Kidney capillary endothelial cell (primary cell): ENCODE data around the gene WSCD1.

Experiments used
- DNase-seq: peaks from one replicate; pipeline ENCODE4 v3.0.0-alpha.2; 2018; ENCODE audit warnings: low spot score

Gene WSCD1

DNA sequence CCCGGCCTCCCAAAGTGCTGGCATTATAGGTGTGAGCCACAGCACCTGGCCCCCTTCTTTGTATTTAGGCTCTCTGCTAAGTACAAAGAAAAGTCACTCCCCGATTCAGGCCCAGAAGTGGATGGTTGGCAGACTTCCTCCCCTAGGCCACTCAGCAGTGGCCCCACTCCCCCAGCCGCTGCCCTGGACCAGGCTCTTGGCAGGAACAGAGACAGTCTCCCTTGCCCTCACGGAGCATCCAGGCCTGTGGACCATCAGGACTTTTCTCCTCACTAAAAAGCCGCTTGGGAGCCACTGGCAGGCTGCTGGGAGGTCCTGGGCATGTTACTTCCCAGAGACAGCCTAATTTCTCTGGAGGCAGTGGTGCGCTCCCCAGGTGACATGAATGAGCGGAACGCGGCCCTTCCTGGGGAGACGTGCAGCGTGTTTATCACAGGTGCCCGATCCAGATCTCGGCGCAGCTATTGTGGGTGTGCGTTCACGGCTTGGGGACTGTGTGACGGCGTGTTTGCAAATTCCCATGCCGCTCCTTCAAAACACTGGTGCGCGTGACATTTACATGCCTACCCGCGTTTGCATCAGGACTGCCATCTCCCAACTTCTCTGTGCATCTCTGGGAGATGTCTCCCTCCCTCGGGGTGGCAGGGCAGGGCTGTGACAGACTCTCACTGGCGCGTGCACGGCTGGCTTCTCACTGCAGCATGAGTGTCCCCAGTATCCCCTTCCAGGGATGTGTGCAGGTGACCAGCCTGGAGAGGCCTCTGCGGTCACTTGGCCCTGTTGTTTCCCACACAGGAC lies 16.6 kb downstream of the WSCD1 start:
- no peak for DNase-seq

DNA sequence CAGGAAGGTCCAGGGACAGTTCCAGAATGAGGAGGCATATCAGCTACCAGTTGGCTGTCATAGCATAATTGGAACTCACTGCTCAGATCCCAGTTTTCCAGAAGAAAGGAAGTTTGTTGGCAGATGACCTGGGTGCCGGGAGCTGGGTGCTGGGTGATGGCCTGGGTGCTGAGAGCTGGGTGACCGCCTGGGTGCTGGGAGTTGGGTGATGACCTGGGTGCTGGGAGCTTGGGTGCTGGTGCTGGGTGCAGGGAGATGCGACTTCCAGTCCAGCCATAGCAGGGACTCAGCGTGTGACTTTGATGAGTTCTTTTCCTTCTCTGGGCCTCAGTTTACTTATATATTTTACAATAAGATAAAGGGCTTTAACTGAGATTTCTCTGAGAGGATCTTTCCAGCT lies 18.0 kb downstream of the WSCD1 start:
- no peak for DNase-seq

DNA sequence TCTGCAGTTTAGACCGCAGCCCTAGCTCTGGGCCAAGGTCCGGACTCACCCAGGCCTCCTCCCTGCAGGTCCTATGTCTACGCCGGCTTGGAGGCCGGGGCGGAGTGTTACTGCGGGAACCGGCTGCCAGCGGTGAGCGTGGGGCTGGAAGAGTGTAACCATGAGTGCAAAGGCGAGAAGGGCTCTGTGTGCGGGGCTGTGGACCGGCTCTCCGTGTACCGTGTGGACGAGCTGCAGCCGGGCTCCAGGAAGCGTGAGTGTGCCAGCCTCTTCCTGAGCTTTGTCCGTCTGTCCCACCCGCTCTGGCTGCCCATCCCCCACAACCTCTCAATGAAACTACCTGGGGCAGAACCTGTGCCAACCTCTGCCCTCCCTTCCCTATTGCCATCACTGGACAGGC lies 20.1 kb downstream of the WSCD1 start:
- no peak for DNase-seq

DNA sequence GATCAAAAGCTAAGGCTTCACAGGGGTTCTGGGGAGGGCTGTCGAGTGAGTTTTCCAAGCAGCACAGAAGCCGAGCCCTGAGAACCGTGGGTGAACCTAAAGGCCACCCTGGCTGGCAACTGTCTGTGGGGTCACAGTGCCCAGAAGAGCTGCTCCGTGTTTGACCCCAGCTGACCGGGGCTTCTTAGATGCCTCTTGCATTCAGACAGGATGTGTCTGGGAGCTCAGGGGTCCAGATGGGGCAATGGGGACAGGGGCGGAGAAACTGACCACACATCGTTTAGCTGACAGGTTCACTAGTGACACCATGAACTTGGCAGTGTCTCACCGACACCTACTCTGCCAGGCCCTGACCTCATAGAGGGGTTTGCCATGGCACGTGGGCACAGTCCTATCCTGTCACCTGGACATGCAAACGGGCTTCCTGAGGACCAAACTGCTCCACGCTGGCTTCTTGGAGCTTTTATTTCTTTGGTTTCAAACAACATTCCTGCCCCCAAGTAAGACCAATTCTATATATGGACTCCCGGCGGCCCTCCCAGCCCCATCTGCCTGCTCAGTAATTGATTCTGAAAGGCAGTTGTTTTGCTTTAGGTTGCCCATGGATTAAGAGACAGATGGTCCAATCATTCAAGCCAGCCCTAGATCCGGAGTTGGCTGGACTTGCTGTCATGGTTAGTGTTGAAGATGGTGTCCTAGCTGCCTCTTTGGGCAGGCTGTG lies 22.2 kb downstream of the WSCD1 start:
- DNase-seq, result no peak

DNA sequence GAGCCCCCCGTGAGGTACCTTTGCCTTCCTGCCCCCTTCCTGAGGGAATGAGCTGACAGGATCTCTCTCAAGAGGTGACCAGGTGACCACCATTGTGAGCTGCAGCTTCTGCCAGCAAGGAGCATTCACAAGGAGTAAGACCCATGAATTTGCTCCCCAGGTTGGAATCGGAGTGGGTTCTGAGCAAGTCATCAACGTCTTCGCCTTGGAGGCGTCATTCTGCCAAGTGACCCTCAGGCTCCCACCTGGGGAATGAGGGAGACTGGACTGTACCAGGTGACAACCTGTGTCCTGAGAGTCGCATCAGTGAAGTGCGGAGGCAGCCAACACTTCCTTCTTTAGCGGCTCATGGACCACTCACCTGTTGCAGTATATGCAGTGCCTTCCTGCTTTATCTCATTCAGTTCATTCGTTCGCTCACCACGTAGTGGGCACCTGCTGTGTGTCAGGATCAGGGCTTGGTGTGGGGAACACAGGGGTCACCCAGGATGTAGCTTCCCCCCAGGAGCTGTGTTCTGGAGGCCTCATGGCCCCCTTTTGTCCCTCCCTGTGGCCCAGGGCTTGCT lies 22.8 kb downstream of the WSCD1 start:
- DNase-seq, result no peak

DNA sequence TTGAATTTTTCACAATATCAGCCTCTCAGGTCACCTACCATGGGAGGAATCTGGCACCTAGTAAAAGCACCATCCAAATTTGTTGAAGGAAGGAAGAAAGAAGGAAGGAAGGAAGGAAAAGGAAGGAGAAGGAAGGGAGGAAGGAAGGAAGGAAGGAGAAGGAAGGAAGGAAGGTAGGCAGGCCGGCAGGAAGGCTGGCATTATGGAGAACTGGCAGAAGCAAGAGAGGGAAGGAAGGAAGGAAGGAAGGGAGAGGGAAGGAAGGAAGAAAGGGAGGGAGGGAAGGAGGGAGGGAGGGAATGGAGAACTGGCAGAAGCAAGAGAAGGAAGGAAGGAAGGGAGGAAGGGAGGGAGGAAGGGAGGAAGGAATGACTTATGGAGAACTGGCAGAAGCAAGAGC lies 24.3 kb downstream of the WSCD1 start:
- no peak for DNase-seq

DNA sequence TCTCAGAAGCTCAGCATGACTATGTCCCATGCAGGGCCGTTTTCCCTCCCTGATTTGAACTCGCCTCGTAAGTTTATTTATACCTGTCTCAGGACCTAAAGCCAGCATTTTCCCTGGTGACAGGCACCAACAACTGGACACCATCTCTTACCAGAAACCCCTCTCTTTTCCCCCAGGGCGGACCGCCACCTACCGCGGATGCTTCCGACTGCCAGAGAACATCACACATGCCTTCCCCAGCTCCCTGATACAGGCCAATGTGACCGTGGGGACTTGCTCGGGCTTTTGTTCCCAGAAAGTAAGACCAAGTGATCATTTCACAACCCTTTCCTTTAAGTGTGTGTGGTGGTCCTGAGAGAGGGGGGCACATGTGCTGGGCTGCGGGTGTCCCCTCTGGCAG lies 24.7 kb downstream of the WSCD1 start:
- no peak for DNase-seq

DNA sequence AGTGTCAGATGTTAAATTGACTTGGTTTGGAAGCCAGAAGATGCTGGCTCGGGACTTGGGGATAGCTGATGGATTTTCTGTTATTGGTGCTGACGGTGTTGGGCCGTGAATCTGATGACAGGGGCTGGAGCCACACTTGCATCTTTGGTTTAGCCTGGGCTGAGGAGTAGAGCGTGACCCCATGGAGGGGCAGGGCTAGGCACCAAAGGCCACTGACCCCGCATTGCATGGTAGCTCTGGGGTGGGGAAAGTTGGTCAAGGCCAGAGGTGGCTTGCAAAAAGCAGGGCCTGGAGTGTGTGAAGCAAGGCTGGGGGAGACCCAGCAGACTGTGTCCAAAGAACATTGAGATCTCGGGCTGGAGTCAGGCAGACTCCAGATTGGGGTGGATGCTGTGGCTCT lies 25.3 kb downstream of the WSCD1 start:
- DNase-seq, result no peak

DNA sequence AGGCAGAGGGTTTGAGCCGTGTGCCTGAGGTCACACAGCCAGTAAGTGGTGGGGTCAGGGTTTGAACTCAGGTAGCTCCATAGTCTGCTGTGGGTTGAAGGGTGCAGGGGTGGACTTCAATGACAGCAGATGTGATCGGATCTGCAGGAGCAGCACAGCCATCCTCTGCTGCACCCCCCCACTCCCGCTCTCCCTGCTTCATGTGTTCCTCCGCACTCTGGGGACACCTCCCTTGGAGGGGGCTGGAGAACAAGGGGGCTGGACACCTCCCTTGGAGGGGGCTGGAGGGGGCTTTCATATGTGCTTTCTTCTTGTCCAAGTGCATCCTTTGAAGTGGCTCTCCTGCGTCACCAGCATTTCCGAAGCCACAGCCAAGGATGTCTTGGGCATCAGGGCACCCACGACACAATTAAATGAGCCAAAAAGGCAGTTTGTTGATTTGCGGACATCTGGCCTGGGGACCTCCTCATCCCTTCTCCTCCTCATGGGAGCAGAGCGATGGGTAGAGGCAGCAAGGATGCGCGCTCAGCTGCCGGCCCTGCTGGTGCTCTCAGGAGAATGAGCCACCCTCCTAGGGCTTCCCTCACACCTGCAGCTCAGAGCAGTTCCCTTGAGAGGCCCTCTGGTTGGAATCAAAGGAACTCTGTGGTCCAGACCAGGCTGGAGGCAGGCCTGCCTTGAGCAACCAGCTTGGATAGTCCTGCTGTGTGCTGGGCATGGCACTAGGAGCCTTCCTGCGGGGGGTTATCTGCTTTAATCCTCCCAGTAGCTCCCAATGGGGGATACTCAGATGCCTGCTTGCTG lies 26.2 kb downstream of the WSCD1 start:
- no peak for DNase-seq

DNA sequence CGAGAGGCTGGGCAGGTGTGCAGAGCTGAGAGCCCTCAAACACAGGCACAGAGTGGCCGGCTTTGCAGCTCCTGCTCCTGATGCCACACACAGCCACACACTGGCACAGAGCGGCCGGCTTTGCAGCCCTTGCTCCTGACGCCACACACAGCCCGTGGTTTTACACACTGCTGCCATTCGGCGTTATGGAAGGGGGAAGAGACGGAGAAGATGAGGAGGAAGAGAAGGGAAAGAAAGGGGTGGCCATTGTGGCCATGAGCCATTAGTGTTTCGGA lies 26.8 kb downstream of the WSCD1 start:
- no peak for DNase-seq

DNA sequence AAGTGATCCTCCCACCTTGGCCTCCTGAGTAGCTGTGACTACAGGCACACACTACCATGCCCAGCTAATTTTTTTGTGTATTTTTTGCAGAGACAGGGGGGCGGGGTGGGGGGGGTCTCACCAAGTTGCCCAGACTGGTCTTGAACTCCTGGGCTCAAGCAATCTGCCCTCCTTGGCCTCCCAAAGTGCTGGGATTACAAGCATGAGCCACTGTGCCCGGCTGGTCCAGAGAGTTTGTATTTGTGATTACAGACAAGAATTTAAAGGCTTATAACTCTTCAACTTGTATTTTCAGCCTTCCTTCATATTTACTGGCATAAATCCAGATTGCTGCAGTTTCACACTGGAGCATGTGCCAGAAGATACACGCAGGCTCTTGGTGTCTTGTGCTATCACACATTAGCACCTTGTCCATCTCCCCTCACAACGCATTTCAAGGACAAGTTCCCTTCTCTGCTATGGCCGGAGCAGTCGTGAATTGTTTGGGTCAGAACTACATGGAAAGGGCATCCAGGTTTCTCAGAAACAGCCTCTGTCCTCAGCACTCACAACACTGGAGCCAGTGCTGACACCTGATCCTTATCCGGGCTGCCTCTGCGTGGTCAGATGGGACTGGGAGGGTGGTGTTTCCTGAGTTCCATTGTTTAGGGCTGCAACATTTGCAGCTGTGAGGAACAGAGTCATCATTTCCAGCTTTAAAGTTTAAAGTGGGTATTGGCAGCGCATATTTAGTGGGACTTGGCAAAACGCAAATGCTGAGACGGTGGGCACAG lies 28.1 kb downstream of the WSCD1 start:
- DNase-seq, result peak; percentile 69

DNA sequence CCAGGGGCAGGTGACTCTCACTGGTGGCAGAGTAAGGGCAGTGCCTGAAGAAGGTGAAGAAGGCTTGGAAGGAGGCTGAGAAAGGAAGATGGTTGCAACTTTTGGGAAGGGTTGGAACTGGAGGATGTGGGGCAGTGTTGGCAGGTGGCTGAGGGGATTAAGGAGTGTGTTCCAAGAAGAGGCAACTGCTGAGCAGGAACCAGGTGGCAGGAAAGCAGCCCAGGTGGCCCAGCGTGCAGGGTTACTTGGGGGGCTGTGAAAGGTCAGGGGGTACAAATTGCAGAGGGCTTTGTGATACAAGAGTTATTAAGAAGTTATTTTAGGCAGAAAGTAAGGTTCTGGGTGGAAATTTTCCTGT lies 28.6 kb downstream of the WSCD1 start:
- no peak for DNase-seq

DNA sequence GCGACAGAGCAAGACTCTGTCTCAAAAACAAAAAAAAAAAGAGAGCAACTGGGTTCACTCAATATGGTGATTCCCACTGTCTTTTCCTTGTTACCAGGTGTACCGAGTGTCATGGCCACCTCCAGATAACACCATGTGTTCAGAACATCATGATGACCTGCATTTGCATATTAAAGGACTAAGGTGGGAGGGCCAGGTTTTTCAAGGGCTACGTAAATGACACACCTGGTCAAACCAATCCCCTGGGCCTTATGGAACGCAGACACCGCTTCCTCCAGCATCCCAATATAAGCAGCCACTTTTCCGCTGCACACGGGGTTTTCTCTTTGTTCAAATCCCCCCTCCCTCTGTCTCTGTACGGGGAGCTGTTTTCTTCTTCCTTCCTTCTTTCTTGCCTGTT lies 29.3 kb downstream of the WSCD1 start:
- no peak for DNase-seq

DNA sequence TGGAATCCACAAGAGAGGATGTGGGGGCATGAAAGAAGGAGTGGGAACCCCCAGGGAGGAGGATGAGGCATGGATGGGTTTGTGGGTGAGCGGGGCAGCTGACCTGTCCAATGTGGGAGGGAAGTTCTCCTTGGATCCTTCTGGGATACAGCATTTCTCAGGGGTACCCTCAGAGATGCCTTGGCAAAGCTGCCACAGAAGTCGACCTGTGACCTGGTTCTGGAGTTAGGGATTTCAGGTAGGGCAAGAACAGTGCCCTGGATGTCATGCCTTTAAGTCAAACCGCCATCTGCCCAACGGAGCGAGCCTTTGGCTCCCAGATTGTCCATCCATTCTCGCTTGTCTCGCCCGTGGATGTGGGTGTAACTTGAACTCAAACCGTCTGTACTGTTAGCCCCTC lies 30.0 kb downstream of the WSCD1 start:
- DNase-seq, result no peak

DNA sequence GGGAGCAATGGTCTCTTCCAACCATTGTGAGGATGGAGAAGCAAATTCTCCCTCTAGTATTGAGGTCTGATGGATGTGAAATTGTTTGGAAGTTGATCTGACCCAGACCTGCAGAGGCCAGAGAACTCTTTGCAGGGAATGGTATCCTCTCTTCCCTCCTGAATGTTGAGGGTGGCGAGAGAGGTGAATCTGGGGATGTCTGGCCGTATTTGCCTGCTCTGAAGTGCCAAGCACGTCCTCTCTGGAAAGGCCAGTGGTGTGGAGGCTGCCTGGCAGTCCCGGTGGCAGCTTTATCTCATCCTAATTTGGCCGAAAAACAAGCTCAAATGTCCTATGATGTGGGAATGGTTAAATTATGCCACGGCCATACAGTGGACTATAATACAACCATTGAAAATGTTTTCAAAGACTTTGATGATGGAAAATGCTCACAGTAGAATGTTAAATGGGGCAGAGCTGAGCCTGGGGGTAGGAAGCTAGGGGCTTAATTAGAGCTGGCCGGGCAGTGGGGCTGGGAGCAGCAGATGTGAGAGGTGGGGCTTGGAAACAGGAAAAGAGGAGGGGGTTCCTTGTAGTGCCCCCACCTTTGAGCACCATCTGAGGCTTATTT lies 30.8 kb downstream of the WSCD1 start:
- no peak for DNase-seq

DNA sequence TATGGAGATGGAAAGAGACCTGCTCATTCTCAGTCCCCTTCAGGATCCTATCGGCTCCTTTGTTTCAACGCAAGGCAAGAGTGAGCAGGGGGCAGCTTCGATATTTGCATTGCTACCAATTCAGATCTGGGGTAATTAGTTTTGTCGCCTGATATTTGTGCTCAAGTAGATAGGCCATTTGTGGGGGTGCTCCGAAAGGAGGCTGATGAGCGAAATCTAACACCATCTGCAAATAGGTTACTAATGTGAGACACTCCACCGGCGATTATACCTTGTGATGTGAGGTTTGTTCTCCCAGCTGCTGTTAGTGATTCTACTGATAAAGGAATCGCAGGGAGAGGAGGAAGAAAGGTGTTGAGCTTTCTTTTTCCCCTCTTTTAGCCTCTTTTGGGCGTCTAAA lies 31.5 kb downstream of the WSCD1 start:
- no peak for DNase-seq

DNA sequence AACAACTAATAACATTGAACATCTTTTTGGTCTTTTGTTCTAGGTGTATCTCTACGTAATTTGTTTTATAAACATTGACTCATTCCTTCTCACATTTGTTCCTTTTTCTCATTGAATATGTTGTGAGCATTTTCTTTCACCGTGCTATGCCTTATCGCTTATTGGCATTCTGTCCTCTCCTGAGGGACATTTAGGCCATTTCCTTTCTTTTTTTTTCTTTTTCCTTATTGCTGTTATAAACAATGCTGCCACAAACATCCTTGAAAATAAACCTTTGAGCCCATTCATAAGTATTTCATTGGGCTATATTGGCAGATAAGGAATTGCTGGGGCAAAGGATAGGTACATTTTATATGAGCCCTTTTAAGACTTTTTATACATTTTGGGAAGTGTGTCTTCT lies 32.4 kb downstream of the WSCD1 start:
- DNase-seq, result no peak

DNA sequence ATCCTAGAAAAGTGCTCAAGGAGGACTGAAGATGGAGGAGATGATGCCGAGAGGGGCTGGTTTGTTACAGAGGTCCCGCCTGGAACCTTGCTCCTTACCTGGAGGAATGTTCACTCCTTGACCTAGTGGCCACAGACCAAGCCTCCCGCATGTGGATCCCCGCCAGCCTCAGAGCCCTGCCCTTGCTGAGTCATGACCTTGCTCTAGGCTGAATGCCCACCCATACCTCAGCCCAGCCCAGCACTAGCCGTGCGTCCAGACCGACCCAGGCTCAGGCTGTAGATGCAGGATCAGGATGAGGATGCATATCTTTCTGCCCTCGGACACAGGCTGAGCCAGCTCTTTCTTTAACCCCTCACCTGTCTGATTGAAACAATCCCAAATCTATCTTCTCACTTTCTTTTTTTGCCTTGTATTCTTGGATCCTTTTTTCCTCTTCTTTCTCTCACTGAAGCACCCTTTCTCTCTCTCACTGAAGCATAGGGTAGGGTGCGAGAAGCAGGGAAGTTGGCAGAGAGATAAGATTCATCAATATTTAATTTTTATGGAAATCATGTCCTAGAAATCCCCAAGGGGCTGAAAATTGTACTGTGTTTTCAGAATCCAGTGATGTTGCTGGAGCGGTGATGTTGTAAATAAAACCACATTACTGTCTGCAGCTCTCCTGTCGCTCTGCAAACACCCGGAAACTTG lies 34.9 kb downstream of the WSCD1 start:
- DNase-seq, result no peak

DNA sequence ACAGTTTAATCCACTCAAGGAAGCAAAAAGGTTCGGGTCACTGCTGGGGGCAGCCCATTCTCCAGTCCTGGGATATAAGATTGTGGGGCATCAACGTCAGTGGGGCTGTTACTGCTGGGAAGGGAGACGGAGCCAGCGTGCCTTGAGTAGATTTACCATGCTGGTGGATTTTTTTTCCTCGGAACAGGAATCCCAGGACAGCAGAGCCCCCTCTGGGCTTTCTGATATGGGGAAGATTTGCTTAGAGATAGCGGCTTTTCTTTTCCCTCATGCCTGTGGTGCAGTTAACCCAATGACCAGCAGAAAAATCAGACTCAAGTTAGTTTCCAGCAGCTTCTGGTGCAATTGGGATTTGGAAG lies 35.4 kb downstream of the WSCD1 start:
- no peak for DNase-seq

DNA sequence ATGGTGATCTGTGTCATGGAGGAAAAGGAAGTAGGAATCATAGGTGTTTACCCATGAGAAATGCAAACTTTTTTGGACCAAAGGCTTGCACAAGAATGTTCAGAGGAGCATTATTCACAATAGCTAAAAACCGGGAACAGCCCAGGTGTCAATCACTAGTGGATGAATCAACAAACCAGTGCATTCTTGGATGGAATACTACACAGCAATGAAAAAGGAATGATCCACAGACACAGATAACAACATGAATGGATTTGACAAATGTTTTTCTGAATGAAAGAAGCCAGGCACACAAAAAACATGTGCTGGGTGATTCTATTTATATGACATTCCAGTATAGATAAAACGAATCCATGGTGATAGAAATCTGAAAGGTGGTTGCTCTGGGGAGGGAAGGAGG lies 36.0 kb downstream of the WSCD1 start:
- no peak for DNase-seq

DNA sequence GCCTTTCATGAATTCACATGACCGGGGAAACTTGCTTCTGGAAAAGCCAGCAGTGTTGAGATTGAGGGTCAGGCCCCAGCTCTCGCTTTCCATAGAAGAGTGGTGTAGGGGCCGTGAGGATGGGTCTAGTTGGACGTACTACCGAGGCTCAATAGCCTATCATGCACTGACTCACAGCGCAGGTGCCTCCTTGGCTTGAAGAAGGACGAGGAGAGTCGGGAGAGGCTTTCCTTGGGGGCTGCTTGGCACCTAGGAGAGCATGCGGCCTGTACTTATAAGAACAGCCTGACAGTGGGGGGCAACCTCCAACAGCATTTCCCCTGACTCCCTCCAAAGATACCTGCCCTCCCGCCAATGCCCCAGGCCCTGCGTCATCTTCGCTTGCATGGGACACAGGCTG lies 37.6 kb downstream of the WSCD1 start:
- no peak for DNase-seq
